Globus pallidus (tissue), 1 donor: ENCODE data around the gene FNDC3B.
"Not testable (repeated sequence)": the region's sequence is repeated elsewhere in the genome, so short reads cannot be mapped to it uniquely, and the experiment has no call there.

Experiments
- DNase-seq: peaks from one replicate; pipeline ENCODE4 v3.0.0-alpha.2; 2015; ENCODE audit warnings: low spot score

The FNDC3B gene

GRCh38 chr3:172039436-172040077 is at the start of gene FNDC3B:
Gene FNDC3B, plus strand, starts transcription at chr3:172039578. Its CDS starts 72,902 bp downstream, at chr3:172112480.
- DNase-seq, result peak; percentile 96

GRCh38 chr3:171990239-171990638 is 49.1 kb upstream of the FNDC3B start:
- not testable (repeated sequence) for DNase-seq

GRCh38 chr3:171991166-171991565 is 48.2 kb upstream of the FNDC3B start:
- no peak for DNase-seq

DNA sequence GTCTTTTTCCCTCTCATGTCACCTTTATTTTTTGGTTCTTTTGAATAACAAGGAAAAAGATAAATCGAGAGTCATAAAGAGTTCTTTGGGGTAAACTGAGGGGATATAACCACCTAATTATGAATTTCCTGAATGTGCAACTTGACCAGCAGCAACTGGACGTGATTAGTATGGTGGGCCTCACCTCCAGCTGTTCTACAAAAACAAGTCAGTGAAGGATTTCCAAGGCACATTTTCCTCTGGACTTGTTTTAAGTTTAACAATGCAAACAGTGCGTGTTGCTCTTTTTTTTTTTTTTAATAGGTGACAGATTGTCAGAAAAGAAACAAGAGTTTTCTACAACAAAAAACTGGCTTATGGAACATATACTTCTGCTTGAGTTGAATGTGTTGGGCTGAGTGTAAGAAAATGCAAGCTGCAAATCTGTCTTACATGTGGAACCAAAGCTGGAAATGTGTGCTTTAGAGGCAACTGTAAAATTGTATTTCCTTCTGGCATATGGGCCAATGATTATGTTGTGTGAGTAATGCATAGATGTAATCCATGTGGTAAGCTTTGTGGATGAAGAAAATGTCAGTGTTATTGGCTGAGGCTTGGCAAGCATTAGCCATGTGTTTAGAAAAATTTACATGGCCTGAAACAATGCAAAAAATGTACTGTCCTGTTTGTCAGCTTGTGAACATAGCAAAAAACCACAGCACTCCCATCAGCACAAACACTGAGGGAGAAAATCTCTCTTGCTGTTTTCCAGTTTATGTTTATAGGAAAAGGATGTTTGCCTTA is 44.5 kb upstream of the FNDC3B start:
- no peak for DNase-seq

GRCh38 chr3:171995486-171995885 is 43.9 kb upstream of the FNDC3B start:
- DNase-seq, result no peak

GRCh38 chr3:171996178-171996817 is 43.1 kb upstream of the FNDC3B start:
- no peak for DNase-seq

- not testable (repeated sequence) for DNase-seq
Measured at GRCh38 chr3:171998731-171999130, 40.6 kb upstream of the FNDC3B start.

DNA sequence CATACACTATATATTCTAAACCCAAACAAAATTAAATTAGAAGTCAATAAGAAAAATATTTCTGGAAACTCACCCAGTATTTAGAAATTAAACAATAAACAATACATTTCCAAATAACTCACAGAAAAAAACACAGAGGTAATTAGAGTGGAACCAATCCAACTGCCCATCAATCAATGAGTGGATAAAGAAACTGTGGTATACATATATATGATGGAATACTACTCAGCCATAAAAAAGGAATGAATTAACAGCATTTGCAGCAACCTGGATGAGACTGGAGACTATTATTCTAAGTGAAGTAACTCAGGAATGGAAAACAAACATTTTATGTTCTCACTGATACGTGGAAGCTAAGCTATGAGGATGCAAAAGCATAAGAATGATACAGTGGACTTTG is 37.8 kb upstream of the FNDC3B start:
- not testable (repeated sequence) for DNase-seq

DNA sequence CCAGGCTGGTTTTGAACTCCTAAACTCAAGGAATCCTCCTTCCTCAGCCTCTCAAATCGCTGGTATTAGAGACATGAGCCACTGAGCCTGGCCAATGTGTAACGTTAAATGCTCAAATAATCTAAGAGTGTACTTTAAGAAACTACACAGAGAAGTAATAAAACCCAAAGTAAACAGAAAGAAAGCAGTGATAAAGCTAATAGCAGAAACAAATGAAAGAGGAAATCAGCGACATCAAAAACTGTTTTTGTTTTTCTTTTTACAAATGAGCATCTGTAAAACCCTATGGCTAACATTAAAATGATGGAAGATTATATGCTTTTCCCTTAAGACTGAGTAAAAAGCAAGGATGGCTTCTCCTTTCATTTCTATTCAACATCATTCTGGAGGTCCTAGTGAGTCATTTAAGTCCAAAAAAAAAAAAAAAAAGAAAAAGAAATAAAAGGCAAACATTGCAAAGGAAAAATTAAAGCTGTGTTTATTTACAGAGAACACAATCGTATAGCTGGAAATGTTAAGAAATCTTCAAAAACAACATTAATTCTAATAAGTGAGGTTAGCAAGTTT is 36.8 kb upstream of the FNDC3B start:
- DNase-seq, result no peak

- no peak for DNase-seq
Measured at GRCh38 chr3:172003146-172003545, 36.2 kb upstream of the FNDC3B start.

DNA sequence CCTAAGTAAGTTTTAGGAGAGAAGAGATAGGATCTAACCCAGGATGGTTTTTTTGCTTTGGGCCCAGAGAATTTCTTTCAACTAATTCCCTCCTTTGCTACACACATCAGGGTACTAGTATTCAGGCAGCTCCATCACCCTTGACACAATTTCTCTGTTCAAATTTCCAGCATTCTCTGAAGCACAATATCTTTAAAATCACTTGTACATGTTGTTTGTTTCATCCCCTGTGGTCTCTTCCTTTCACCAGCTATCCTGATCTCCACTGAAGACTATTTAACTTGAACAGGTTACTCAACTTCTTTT is 32.4 kb upstream of the FNDC3B start:
- no peak for DNase-seq

DNA sequence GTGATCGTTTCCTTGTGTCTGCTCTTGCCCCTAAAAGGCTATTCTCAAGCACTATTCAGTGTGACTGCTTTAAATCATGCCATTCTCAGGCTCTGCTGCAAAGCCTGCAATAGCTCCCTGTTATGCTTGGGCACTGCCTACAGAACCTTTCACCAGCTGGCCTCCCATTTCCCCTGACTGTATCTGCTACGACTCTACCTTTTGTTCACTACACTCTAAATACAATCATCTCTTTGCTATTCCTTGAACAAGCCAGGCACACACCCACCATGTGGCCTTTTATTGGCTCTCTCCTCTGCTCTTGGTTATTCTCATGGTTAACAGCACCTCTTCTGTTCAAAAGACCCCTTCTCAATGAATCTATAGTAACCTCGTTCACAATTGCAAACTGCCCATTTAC is 29.6 kb upstream of the FNDC3B start:
- no peak for DNase-seq

DNA sequence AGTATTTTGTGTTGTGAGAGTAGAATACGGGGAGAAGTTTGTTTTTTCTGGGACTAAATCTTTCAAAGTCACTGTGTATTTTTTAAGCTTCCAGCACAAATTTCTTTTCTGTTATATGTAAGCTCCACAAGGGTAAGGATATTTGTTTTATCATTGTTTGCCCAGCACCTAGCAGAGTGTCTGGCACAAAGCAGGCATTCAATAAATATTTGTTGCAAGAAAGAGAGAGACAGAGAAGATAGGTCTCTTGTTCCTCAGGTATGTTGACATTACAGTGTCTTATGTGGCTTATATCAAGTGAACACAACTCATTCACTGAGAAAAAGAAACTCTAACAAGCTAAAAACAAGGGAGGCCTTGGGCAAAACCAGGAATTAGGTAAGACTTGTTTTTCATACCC is 26.6 kb upstream of the FNDC3B start:
- no peak for DNase-seq

- no peak for DNase-seq
Measured at GRCh38 chr3:172014145-172014544, 25.2 kb upstream of the FNDC3B start.

DNA sequence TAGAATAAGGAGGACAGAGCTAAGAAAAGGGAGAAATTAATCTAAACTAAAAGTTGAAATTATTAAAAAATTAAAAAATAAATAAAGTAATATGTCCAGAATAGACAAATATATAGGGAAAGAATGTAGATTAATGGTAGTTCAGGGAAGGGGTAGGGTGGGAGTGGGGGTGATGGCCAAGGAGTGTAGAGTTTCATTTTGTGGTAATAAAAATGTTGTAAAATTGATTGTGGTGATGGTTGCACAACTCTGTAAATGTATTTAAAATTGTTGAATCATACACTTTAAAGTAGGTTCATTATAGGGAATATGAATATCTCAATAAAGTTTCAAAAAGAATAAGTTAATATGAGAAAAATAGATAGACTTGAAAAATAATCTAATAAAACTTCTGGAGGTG is 21.0 kb upstream of the FNDC3B start:
- DNase-seq, result no peak

DNA sequence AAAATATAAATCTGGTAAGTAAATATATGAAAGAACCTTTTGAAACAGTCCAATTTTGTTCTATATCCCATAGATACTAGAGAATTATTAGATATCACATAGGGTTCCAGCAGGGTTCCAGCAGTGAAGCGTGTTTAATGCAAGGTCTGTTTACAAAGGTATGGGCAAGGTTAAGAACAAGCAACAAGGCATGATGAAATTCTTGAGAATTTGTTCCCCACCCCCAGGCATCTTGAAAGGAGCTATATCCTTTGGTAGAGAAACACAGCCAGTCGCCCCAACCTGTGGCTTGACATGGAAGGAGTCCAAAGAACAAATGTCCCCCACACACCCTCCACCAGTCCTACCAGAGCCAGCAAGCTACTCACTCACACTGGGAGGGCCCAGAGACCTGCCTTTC is 18.6 kb upstream of the FNDC3B start:
- DNase-seq, result no peak

- DNase-seq, result no peak
Measured at GRCh38 chr3:172021164-172021563, 18.2 kb upstream of the FNDC3B start.

DNA sequence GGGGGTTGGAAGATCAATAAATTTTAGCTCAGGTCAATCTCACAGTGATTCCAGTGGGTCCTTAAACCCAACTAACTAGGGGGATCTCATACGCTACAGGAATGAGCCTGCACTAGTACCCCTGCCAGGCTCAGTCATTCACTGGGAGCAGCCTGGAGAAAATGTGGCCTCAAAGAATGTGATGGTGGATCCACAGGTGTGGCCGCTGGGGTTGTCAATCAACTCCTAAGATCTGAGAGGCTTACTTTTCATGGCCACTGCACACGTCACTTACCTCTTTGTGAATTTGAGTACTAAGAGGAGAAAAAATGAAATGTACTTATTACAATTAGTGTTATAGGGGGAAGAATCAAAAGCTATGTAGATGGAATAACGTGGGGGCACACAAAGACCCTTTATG is 17.5 kb upstream of the FNDC3B start:
- no peak for DNase-seq

- no peak for DNase-seq
Measured at GRCh38 chr3:172023915-172024314, 15.5 kb upstream of the FNDC3B start.

DNA sequence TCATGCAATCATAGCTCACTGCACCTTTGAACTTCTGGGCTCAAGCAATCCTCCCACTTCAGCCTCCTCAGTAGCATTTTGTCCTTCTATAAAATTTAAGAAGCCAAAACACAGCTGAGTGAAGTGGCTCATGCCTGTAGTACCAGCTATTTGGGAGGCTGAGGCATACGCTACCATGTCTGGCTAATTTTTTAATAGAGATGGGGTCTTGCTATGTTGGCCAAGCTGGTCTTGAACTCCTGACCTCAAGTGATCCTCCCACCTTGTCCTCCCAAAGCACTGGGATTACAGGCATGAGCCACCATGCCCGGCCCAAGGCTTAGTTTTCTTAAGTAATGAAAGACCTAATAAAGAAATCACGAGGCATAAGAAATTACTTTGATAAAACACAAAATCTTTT is 14.7 kb upstream of the FNDC3B start:
- no peak for DNase-seq

DNA sequence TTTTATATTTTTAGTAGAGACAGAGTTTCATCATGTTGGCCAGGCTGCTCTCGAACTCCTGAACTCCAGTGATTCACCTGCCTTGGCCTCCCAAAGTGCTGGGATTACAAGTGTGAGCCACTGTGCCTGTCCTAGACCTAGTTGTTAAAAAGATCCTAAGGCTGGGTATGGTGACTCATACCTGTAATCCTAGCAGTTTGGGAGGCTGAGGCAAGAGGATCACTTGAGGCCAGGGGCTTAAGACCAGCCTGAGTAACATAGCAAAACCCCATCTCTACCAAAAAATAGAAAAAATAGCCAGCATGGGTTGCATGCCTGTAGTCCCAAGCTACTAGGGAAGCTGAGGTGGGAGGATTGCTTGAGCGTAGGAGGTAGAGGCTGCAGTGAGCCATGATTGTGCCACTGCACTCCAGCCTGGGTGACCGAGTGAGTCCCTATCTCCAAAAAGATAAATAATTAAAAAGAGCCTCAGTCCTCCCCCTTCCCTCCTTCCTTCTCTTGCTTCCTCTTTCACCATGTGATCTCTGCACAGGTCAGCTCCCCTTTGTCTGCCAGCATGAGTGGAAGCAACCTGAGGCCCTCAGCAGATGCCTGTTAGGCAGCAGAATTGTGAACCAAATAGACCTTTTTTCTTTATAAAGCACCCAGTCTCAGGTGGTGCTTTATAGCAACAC is 9.8 kb upstream of the FNDC3B start:
- no peak for DNase-seq

- no peak for DNase-seq
Measured at GRCh38 chr3:172030181-172030580, 9.2 kb upstream of the FNDC3B start.

DNA sequence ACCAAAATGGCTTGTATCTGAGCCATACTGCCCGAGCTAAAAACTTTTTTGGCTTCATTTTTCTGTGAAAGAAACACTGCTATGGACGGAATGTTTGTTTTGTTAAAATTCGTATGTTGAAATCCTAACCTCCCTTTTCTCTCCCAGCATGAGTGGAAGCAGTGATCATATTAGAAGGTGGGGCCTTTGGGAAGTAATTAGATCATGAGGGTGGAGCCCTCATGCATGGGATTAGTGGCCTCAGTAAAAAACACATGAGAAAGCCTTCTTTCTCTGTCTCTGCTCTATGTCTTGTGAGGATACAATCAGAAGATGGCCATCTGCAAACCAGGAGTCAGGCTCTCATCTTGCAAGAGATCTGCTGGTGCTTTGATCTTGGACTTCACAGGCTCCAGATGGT is 7.4 kb upstream of the FNDC3B start:
- DNase-seq, result no peak
